HepG2 (cell line): Measurements from ENCODE around the gene USF1.

Experiments used
- SMC3 ChIP-seq: IDR thresholded peaks from 2 replicates; pipeline ENCODE4 v1.6.1; 2011; ENCODE audit warnings: low read length, improper control_type of control experiment
- TF ChIP-seq, protein P1 (sequence below): IDR thresholded peaks from 2 replicates; pipeline ENCODE4 v1.6.1; 2012; ENCODE audit warnings: inconsistent platforms
- TF ChIP-seq, protein P2 (sequence below): sonication (generic); formaldehyde crosslinking; IDR thresholded peaks from 2 replicates; pipeline ENCODE4 v1.5.1; 2020; ENCODE audit warnings: mild to moderate bottlenecking, missing genetic modification reagents, borderline replicate concordance
- TF ChIP-seq, protein P3 (sequence below): sonication (generic); formaldehyde crosslinking; IDR thresholded peaks from 2 replicates; pipeline ENCODE4 v1.5.0; 2020; ENCODE audit warnings: missing genetic modification reagents, mild to moderate bottlenecking, borderline replicate concordance

DNA sequence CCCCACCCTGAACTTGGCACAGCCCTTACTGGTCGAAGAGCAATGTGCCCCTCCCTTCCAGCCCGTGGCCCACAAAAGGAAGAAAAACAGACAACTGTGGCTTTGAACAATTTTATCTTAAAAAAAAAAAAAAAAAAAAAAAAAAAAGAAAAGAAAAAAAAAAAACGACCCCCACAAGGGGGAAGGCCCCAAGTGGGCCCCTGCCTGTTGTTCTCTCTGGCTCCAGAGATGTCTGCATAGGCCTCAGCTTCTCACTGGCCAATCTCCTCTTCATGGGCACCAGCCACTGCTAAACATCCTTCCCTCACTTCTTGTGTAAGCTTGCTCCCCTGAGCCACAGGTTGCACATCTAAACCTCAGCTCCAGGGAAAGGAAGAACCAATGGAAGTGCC, 6.6 kb downstream of the USF1 start:
- TF ChIP-seq, protein P1, sequence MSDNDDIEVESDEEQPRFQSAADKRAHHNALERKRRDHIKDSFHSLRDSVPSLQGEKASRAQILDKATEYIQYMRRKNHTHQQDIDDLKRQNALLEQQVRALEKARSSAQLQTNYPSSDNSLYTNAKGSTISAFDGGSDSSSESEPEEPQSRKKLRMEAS, result no peak
- TF ChIP-seq, protein P2, sequence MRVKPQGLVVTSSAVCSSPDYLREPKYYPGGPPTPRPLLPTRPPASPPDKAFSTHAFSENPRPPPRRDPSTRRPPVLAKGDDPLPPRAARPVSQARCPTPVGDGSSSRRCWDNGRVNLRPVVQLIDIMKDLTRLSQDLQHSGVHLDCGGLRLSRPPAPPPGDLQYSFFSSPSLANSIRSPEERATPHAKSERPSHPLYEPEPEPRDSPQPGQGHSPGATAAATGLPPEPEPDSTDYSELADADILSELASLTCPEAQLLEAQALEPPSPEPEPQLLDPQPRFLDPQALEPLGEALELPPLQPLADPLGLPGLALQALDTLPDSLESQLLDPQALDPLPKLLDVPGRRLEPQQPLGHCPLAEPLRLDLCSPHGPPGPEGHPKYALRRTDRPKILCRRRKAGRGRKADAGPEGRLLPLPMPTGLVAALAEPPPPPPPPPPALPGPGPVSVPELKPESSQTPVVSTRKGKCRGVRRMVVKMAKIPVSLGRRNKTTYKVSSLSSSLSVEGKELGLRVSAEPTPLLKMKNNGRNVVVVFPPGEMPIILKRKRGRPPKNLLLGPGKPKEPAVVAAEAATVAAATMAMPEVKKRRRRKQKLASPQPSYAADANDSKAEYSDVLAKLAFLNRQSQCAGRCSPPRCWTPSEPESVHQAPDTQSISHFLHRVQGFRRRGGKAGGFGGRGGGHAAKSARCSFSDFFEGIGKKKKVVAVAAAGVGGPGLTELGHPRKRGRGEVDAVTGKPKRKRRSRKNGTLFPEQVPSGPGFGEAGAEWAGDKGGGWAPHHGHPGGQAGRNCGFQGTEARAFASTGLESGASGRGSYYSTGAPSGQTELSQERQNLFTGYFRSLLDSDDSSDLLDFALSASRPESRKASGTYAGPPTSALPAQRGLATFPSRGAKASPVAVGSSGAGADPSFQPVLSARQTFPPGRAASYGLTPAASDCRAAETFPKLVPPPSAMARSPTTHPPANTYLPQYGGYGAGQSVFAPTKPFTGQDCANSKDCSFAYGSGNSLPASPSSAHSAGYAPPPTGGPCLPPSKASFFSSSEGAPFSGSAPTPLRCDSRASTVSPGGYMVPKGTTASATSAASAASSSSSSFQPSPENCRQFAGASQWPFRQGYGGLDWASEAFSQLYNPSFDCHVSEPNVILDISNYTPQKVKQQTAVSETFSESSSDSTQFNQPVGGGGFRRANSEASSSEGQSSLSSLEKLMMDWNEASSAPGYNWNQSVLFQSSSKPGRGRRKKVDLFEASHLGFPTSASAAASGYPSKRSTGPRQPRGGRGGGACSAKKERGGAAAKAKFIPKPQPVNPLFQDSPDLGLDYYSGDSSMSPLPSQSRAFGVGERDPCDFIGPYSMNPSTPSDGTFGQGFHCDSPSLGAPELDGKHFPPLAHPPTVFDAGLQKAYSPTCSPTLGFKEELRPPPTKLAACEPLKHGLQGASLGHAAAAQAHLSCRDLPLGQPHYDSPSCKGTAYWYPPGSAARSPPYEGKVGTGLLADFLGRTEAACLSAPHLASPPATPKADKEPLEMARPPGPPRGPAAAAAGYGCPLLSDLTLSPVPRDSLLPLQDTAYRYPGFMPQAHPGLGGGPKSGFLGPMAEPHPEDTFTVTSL (CRISPR knock-in tag), result no peak
- TF ChIP-seq SMC3, result no peak
- TF ChIP-seq, protein P3, sequence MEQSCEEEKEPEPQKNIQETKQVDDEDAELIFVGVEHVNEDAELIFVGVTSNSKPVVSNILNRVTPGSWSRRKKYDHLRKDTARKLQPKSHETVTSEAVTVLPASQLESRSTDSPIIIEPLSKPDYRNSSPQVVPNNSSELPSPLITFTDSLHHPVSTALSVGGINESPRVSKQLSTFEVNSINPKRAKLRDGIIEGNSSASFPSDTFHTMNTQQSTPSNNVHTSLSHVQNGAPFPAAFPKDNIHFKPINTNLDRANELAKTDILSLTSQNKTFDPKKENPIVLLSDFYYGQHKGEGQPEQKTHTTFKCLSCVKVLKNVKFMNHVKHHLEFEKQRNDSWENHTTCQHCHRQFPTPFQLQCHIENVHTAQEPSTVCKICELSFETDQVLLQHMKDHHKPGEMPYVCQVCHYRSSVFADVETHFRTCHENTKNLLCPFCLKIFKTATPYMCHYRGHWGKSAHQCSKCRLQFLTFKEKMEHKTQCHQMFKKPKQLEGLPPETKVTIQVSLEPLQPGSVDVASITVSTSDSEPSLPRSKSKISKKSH (CRISPR knock-in tag), result no peak
